GM19397 (cell line): ENCODE data around the gene GULP1.

Source experiments
- ATAC-seq: cut with Tn5 transposase; IDR thresholded peaks from one replicate; pipeline ENCODE4 v1.9.1; 2021; ENCODE audit warnings: mild to moderate bottlenecking, moderate library complexity; ENCODE audit not compliant: unreplicated experiment

GULP1 gene

GRCh38 chr2:188414869-188415753 is 123.4 kb downstream of the GULP1 start:
- ATAC-seq = no peak

GRCh38 chr2:188415754-188416083 is 124.0 kb downstream of the GULP1 start:
- no peak for ATAC-seq

GRCh38 chr2:188416367-188416766 is 124.7 kb downstream of the GULP1 start:
- no peak for ATAC-seq

- ATAC-seq = no peak
Observed at GRCh38 chr2:188422726-188423125, 131.1 kb downstream of the GULP1 start.

- ATAC-seq = no peak
Observed at GRCh38 chr2:188425266-188425665, 133.6 kb downstream of the GULP1 start.

GRCh38 chr2:188426121-188426520 is 134.4 kb downstream of the GULP1 start:
- ATAC-seq = no peak

GRCh38 chr2:188430705-188431104 is 139.0 kb downstream of the GULP1 start:
- ATAC-seq = no peak

- no peak for ATAC-seq
Observed at GRCh38 chr2:188434018-188434417, 142.3 kb downstream of the GULP1 start.

GRCh38 chr2:188435115-188435514 is 143.4 kb downstream of the GULP1 start:
- no peak for ATAC-seq

- ATAC-seq = no peak
Observed at GRCh38 chr2:188437537-188437936, 145.9 kb downstream of the GULP1 start.

GRCh38 chr2:188439986-188440385 is 148.3 kb downstream of the GULP1 start:
- ATAC-seq = no peak

- no peak for ATAC-seq
Observed at GRCh38 chr2:188440849-188441248, 149.2 kb downstream of the GULP1 start.

- no peak for ATAC-seq
Observed at GRCh38 chr2:188441288-188441947, 149.7 kb downstream of the GULP1 start.

GRCh38 chr2:188443207-188443606 is 151.5 kb downstream of the GULP1 start:
- no peak for ATAC-seq

GRCh38 chr2:188444106-188444835 is 152.6 kb downstream of the GULP1 start:
- no peak for ATAC-seq

GRCh38 chr2:188449561-188449960 is 157.9 kb downstream of the GULP1 start:
- ATAC-seq = no peak

GRCh38 chr2:188449971-188450370 is 158.3 kb downstream of the GULP1 start:
- no peak for ATAC-seq

- ATAC-seq = no peak
Observed at GRCh38 chr2:188450732-188451483, 159.2 kb downstream of the GULP1 start.

- ATAC-seq = no peak
Observed at GRCh38 chr2:188452084-188452483, 160.4 kb downstream of the GULP1 start.

- ATAC-seq = no peak
Observed at GRCh38 chr2:188456114-188456909, 164.6 kb downstream of the GULP1 start.
